HepG2 (cell line): ENCODE data around the gene RAD54L. TPM values are rescaled to one million over a fixed set of nuclear protein-coding genes. Genes with fewer than 3 reads are reported as not detected.

Experiments
- JUND ChIP-seq: sonication (generic); formaldehyde crosslinking; IDR thresholded peaks from 2 replicates; pipeline ENCODE4 v1.8.0; 2022; ENCODE audit warnings: mild to moderate bottlenecking, missing genetic modification reagents
- LBX2 ChIP-seq: sonication (generic); formaldehyde crosslinking; IDR thresholded peaks from 2 replicates; pipeline ENCODE4 v1.5.0; 2020; ENCODE audit warnings: missing genetic modification reagents, mild to moderate bottlenecking, borderline replicate concordance
- MED13 ChIP-seq: sonication (generic); formaldehyde crosslinking; IDR thresholded peaks from 2 replicates; pipeline ENCODE4 v1.5.0; 2020; ENCODE audit warnings: missing genetic modification reagents
- MIXL1 ChIP-seq: IDR thresholded peaks from 2 replicates; pipeline ENCODE4 v1.6.1; 2016
- RCOR2 ChIP-seq: IDR thresholded peaks from 2 replicates; pipeline ENCODE4 v1.6.1; 2016; ENCODE audit warnings: missing biosample characterization, missing genetic modification reagents
- RELA ChIP-seq: sonication (generic); formaldehyde crosslinking; IDR thresholded peaks from 2 replicates; pipeline ENCODE4 v1.4.0; 2020; ENCODE audit warnings: missing genetic modification reagents
- SALL2 ChIP-seq: sonication (generic); formaldehyde crosslinking; IDR thresholded peaks from 2 replicates; pipeline ENCODE4 v1.8.1; 2023; ENCODE audit warnings: mild to moderate bottlenecking, missing genetic modification reagents, inconsistent platforms
- SMARCC2 ChIP-seq: fragments of 450-650 bp; IDR thresholded peaks from 2 replicates; pipeline ENCODE4 v1.6.1; 2017; ENCODE audit warnings: antibody characterized with exemption, mild to moderate bottlenecking
- SOX5 ChIP-seq: IDR thresholded peaks from 2 replicates; pipeline ENCODE4 v1.6.1; 2016; ENCODE audit warnings: borderline replicate concordance
- SP1 ChIP-seq, 2 experiments: fragments of 450-650 bp in 1 of 2; sonication (generic) in 1 of 2; formaldehyde crosslinking in 1 of 2; IDR thresholded peaks; 2 replicates each; pipeline versions ENCODE4 v1.4.0 to v1.6.1; 2016 to 2020; ENCODE audit warnings: missing genetic modification reagents in 1 of 2
- ZNF121 ChIP-seq: sonication (generic); formaldehyde crosslinking; IDR thresholded peaks from 2 replicates; pipeline ENCODE4 v1.5.0; 2020; ENCODE audit warnings: mild to moderate bottlenecking, missing genetic modification reagents
- ZNF234 ChIP-seq: sonication (generic); formaldehyde crosslinking; conservative IDR thresholded peaks from 2 replicates; pipeline ENCODE4 v1.5.1; 2020; ENCODE audit warnings: mild to moderate bottlenecking, missing genetic modification reagents
- ZNF253 ChIP-seq: sonication (generic); formaldehyde crosslinking; IDR thresholded peaks from 2 replicates; pipeline ENCODE4 v1.8.0; 2022; ENCODE audit warnings: mild to moderate bottlenecking, missing genetic modification reagents, borderline replicate concordance
- ZNF556 ChIP-seq: sonication (generic); formaldehyde crosslinking; IDR thresholded peaks from 2 replicates; pipeline ENCODE4 v1.4.0; 2020; ENCODE audit warnings: mild to moderate bottlenecking, missing genetic modification reagents, borderline replicate concordance
- ZSCAN5A ChIP-seq: sonication (generic); formaldehyde crosslinking; IDR thresholded peaks from 2 replicates; pipeline ENCODE4 v1.8.0; 2022; ENCODE audit warnings: mild to moderate bottlenecking, missing genetic modification reagents, borderline replicate concordance
- polyA plus RNA-seq, 8 experiments: library from polyadenylated mRNA; depleted of rRNA in 3 of 8; stranded (reverse) in 7 of 8; unstranded in 1 of 8; fragments of >200 nt; fragmentation: Illumina TruSeq in 4 of 8; extraction: Trizol in 4 of 8; gene quantifications; 2 replicates each; pipeline versions ENCODE4 v1.2.1 to v1.2.3, GENCODE V29; 2011 to 2016; ENCODE audit warnings: low read depth in 4 of 8, missing spikeins in 1 of 8, mixed read lengths in 1 of 8; ENCODE audit not compliant: insufficient read depth in 1 of 8
- total RNA-seq, 5 experiments: library from RNA; depleted of rRNA; stranded (reverse); fragments of >200 nt; fragmentation: Illumina TruSeq; extraction: Trizol; gene quantifications; 2 replicates each; pipeline ENCODE4 v1.2.3, GENCODE V29; 2016; ENCODE audit warnings: low read depth in 1 of 5
- TF ChIP-seq, protein P1 (sequence below): sonication (generic); formaldehyde crosslinking; IDR thresholded peaks from 2 replicates; pipeline ENCODE4 v1.5.0; 2020; ENCODE audit warnings: mild to moderate bottlenecking, missing genetic modification reagents
- TF ChIP-seq, protein P2 (sequence below): sonication (generic); formaldehyde crosslinking; IDR thresholded peaks from one replicate; pipeline ENCODE4 v1.5.1; 2020; ENCODE audit warnings: mild to moderate bottlenecking, missing genetic modification reagents; ENCODE audit errors: not compliant biosample characterization

The RAD54L gene
- total and polyA plus RNA-seq, 2 of the 13 experiments (the other 11 are each of a cell fraction or from before 2014, with no cell fraction given), result 10.2 to 30.0 TPM

- TF ChIP-seq, protein P1, sequence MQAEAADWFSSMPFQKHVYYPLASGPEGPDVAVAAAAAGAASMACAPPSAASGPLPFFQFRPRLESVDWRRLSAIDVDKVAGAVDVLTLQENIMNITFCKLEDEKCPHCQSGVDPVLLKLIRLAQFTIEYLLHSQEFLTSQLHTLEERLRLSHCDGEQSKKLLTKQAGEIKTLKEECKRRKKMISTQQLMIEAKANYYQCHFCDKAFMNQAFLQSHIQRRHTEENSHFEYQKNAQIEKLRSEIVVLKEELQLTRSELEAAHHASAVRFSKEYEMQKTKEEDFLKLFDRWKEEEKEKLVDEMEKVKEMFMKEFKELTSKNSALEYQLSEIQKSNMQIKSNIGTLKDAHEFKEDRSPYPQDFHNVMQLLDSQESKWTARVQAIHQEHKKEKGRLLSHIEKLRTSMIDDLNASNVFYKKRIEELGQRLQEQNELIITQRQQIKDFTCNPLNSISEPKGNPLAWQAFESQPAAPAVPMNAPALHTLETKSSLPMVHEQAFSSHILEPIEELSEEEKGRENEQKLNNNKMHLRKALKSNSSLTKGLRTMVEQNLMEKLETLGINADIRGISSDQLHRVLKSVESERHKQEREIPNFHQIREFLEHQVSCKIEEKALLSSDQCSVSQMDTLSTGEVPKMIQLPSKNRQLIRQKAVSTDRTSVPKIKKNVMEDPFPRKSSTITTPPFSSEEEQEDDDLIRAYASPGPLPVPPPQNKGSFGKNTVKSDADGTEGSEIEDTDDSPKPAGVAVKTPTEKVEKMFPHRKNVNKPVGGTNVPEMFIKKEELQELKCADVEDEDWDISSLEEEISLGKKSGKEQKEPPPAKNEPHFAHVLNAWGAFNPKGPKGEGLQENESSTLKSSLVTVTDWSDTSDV (CRISPR knock-in tag), result no peak
- no peak for TF ChIP-seq RELA (CRISPR knock-in tag)
- no peak for TF ChIP-seq MED13 (CRISPR knock-in tag)
- TF ChIP-seq ZNF253 (CRISPR knock-in tag), result peak; percentile 89; the same call in 1 of the 2 replicates
- 0 out of 2 replicates have a peak, but pooled peaks have one; percentile 61 for TF ChIP-seq SP1 (IDR thresholded peaks at IDR 0.05)
- TF ChIP-seq SP1 (CRISPR knock-in tag; IDR thresholded peaks at IDR 0.05), result peak; percentile 98
- TF ChIP-seq ZSCAN5A (CRISPR knock-in tag), result 0 out of 2 replicates have a peak, but pooled peaks have one; percentile 77
- no peak for TF ChIP-seq LBX2 (CRISPR knock-in tag)
- peak; percentile 68; the same call in 1 of the 2 replicates for TF ChIP-seq SALL2
- TF ChIP-seq RCOR2 (CRISPR knock-in tag), result no peak
- TF ChIP-seq SMARCC2, result no peak
- TF ChIP-seq, protein P2, sequence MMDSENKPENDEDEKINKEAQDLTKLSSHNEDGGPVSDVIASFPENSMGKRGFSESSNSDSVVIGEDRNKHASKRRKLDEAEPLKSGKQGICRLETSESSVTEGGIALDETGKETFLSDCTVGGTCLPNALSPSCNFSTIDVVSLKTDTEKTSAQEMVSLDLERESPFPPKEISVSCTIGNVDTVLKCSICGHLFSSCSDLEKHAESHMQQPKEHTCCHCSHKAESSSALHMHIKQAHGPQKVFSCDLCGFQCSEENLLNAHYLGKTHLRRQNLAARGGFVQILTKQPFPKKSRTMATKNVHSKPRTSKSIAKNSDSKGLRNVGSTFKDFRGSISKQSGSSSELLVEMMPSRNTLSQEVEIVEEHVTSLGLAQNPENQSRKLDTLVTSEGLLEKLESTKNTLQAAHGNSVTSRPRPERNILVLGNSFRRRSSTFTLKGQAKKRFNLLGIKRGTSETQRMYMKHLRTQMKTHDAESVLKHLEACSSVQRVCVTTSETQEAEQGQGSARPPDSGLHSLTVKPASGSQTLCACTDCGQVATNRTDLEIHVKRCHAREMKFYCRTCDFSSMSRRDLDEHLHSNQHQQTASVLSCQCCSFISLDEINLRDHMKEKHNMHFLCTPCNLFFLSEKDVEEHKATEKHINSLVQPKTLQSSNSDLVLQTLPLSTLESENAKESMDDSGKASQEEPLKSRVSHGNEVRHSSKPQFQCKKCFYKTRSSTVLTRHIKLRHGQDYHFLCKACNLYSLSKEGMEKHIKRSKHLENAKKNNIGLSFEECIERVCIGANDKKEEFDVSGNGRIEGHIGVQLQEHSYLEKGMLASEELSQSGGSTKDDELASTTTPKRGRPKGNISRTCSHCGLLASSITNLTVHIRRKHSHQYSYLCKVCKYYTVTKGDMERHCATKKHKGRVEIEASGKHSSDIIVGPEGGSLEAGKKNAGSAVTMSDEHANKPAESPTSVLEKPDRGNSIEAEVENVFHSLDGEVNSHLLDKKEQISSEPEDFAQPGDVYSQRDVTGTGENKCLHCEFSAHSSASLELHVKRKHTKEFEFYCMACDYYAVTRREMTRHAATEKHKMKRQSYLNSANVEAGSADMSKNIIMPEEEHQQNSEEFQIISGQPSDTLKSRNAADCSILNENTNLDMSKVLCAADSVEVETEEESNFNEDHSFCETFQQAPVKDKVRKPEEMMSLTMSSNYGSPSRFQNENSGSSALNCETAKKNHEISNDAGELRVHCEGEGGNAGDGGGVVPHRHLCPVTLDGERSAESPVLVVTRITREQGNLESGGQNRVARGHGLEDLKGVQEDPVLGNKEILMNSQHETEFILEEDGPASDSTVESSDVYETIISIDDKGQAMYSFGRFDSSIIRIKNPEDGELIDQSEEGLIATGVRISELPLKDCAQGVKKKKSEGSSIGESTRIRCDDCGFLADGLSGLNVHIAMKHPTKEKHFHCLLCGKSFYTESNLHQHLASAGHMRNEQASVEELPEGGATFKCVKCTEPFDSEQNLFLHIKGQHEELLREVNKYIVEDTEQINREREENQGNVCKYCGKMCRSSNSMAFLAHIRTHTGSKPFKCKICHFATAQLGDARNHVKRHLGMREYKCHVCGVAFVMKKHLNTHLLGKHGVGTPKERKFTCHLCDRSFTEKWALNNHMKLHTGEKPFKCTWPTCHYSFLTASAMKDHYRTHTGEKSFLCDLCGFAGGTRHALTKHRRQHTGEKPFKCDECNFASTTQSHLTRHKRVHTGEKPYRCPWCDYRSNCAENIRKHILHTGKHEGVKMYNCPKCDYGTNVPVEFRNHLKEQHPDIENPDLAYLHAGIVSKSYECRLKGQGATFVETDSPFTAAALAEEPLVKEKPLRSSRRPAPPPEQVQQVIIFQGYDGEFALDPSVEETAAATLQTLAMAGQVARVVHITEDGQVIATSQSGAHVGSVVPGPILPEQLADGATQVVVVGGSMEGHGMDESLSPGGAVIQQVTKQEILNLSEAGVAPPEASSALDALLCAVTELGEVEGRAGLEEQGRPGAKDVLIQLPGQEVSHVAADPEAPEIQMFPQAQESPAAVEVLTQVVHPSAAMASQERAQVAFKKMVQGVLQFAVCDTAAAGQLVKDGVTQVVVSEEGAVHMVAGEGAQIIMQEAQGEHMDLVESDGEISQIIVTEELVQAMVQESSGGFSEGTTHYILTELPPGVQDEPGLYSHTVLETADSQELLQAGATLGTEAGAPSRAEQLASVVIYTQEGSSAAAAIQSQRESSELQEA, result no peak
- TF ChIP-seq ZNF234 (CRISPR knock-in tag), result no peak
- TF ChIP-seq ZNF556 (CRISPR knock-in tag), result no peak
- no peak for TF ChIP-seq ZNF121 (CRISPR knock-in tag)
- TF ChIP-seq MIXL1, result peak; percentile 41; the same call in 1 of the 2 replicates
- peak; percentile 41; the same call in 1 of the 2 replicates for TF ChIP-seq SOX5 (CRISPR knock-in tag)
- no peak for TF ChIP-seq JUND (CRISPR knock-in tag)
Measured at GRCh38 chr1:46247436-46248121, at the start of gene RAD54L (continued).
